ENCODE measurements around the gene FAM193B. TPM values are rescaled to one million over a fixed set of nuclear protein-coding genes. Genes with fewer than 3 reads are reported as not detected.

FAM193B gene
- total and polyA plus RNA-seq, 2 of the 13 experiments (the other 11 are each of a cell fraction or from before 2014, with no cell fraction given), result 21.2 to 40.9 TPM

DNA sequence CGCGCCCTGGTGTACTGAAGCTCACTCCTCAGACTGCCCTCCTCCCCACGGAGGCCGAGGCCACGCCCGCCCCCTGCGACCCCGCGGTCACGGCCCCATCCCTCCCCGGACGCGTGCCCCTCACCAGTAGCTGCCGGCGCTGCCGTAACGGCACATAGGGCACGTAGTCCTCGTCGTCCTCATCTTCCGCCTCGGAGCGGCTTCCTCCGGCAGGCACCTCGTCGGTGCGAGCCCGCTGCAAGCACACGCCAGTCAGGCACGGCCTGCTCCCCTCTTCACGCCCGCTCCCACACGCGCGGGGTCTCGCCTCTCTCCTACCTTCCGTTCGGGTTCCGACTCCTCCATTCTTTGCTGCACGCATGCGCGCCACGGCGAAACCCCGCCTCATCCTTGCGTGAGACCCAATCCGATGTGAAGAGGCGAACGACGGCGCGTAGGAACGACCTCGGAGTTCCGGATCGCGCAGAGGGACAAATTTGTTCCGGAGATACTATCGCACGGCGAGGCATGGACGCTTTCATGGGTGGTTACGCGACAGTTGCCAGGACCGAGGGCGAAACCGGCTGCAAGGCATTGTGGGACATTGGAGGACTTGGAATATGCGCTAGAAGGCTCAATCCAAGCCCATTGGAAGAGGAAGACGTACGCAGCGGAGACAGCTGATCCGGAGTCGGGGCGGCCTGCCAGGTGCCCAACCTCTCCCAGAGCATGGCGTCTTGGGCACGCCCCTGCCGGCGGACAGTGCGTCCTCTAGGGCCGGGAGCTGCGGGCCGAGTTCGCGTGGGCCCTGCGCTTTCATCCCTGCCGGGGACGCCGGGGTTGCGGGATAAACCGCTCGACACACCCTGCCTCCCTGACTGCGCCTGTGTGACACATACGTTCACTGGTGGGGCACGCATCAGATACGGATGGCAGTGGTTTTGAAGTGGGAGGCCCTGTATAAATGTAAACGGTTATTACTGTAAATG lies 37.5 kb downstream of the FAM193B start, which contains the start of gene DDX41:
DDX41 (minus strand) TSS at position 361 of the 968 bp plus-strand sequence; CDS start at position 345, 16 bp downstream.
- intact Hi-C loops (cut with micrococcal nuclease; ENCODE audit: unreplicated experiment), result loop anchor here (5.0 kb wide), 1 partner anchor 35 kb away; the partner anchor contains the start of gene FAM193B
- Histone ChIP-seq H3K27me3 (ENCODE audit: control insufficient read depth in 1 of 2, insufficient read depth in 2 of 2, low read length in 2 of 2) (no peaks in the 10 kb centered on the region; a peak in 1 of 5 replicates), H3K9ac (ENCODE audit: insufficient read depth, low read depth, low read length) (peak within 1 kb of the TSS; percentile 90), H3K4me3 (replicated peaks in 1 of 3; ENCODE audit: insufficient read depth in 1 of 3, low read depth in 2 of 3, low read length in 3 of 3) (peak within 1 kb of the TSS; percentile 70 to 96 (median 86)), H4K20me1 (ENCODE audit: insufficient read depth, low read length) (no peaks in the 10 kb centered on the region; the same call in 1 of the 2 replicates), H3K79me2 (ENCODE audit: insufficient read depth, low read length) (peaks cover 15% of the 10 kb centered on the region), H2AFZ (ENCODE audit: low read length) (no peak within 1 kb of the TSS), H3K36me3 (replicated peaks in 1 of 2; ENCODE audit: control insufficient read depth in 1 of 2, insufficient read depth in 2 of 2, low read length in 2 of 2) (peaks cover 34 to 64% of the 10 kb centered on the region in 2 experiments; a peak in 4 of 5 replicates), H3K9me3 (ENCODE audit: low read length) (no peaks in the 10 kb centered on the region), H3K4me1 (ENCODE audit: insufficient read depth, low read length) (peaks cover 26% of the 10 kb centered on the region), H3K4me2 (ENCODE audit: low read depth, low read length) (peak within 1 kb of the TSS; percentile 92), H3K27ac (ENCODE audit: extremely low read length, insufficient read depth, low read length) (peak within 1 kb of the TSS; percentile 62)
- in situ Hi-C loops (cut with HindIII; ENCODE audit: extremely low pct_ligation_motif_present, low pct_unique_long_range_greater_than_20kb), result no loop called here
- peak; percentile 88 for ATAC-seq
- FAIRE-seq, result peak; percentile 99
- ChIA-PET CTCF (ENCODE audit: low intra/inter-chr PET ratio, low total read pairs) (no interaction called here), POLR2A (interaction anchor here (0.8 to 2.9 kb wide), 7 partner anchors 17 to 75 kb away, joined by 3 to 18 read pairs (median 3); partner anchors contain the start of genes PDLIM7 and TMED9)
- BruUV-seq (replicated peaks), result TSS peak; percentile 86
- WGBS (ENCODE audit: low lambda C conversion rate), result 0% methylated on average over 21 of the region's 96 CpGs
- DNase-seq (ENCODE audit: low spot score), result peak; percentile 96
- TF ChIP-seq SYNCRIP (IDR thresholded peaks at IDR 0.05; ENCODE audit: insufficient read depth, low read depth, low read length), result no peak
- TF ChIP-seq, protein P1, sequence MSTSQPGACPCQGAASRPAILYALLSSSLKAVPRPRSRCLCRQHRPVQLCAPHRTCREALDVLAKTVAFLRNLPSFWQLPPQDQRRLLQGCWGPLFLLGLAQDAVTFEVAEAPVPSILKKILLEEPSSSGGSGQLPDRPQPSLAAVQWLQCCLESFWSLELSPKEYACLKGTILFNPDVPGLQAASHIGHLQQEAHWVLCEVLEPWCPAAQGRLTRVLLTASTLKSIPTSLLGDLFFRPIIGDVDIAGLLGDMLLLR (CRISPR knock-in tag; IDR thresholded peaks at IDR 0.05), result peak; percentile 61; the same call in 1 of the 2 replicates
- TF ChIP-seq NRL (CRISPR knock-in tag; IDR thresholded peaks at IDR 0.05; ENCODE audit: borderline replicate concordance), result no peak; the same call in 1 of the 2 replicates
- TF ChIP-seq LBX2 (CRISPR knock-in tag; IDR thresholded peaks at IDR 0.05; ENCODE audit: borderline replicate concordance), result peak; percentile 90; the same call in 1 of the 2 replicates
- TF ChIP-seq, protein P2, sequence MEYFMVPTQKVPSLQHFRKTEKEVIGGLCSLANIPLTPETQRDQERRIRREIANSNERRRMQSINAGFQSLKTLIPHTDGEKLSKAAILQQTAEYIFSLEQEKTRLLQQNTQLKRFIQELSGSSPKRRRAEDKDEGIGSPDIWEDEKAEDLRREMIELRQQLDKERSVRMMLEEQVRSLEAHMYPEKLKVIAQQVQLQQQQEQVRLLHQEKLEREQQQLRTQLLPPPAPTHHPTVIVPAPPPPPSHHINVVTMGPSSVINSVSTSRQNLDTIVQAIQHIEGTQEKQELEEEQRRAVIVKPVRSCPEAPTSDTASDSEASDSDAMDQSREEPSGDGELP (IDR thresholded peaks at IDR 0.05; ENCODE audit: borderline replicate concordance, low read depth), result peak; percentile 96
- no peak for TF ChIP-seq PCBP1 (IDR thresholded peaks at IDR 0.05; ENCODE audit: borderline replicate concordance, low read depth, low read length)
- TF ChIP-seq ZFAT (CRISPR knock-in tag; conservative IDR thresholded peaks at IDR 0.05), result no peak
- peak; percentile 83 for TF ChIP-seq ZNF224 (CRISPR knock-in tag; IDR thresholded peaks at IDR 0.05)
- TF ChIP-seq ZXDC (CRISPR knock-in tag; IDR thresholded peaks at IDR 0.05), result no peak
- TF ChIP-seq FOSL2 (CRISPR knock-in tag; IDR thresholded peaks at IDR 0.05), result peak; percentile 60; the same call in 1 of the 2 replicates
- no peak for TF ChIP-seq GABPA (IDR thresholded peaks at IDR 0.05; ENCODE audit: low read depth, low read length)
- peak; percentile 87 for TF ChIP-seq GABPA (CRISPR knock-in tag; IDR thresholded peaks at IDR 0.05; ENCODE audit: low read depth)
- no peak for TF ChIP-seq TEAD2 (CRISPR knock-in tag; IDR thresholded peaks at IDR 0.05)
- TF ChIP-seq, protein P3, sequence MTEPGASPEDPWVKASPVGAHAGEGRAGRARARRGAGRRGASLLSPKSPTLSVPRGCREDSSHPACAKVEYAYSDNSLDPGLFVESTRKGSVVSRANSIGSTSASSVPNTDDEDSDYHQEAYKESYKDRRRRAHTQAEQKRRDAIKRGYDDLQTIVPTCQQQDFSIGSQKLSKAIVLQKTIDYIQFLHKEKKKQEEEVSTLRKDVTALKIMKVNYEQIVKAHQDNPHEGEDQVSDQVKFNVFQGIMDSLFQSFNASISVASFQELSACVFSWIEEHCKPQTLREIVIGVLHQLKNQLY (CRISPR knock-in tag; IDR thresholded peaks at IDR 0.05), result 0 out of 2 replicates have a peak, but pooled peaks have one; percentile 11
- no peak for TF ChIP-seq ZBTB44 (CRISPR knock-in tag; IDR thresholded peaks at IDR 0.05)
